GM19328 (cell line): ENCODE measurements around the gene MLLT6.

Experiments used
- ATAC-seq: cut with Tn5 transposase; IDR thresholded peaks from one replicate; pipeline ENCODE4 v1.9.1; 2021; ENCODE audit warnings: mild to moderate bottlenecking, moderate library complexity; ENCODE audit not compliant: unreplicated experiment

MLLT6 gene

DNA sequence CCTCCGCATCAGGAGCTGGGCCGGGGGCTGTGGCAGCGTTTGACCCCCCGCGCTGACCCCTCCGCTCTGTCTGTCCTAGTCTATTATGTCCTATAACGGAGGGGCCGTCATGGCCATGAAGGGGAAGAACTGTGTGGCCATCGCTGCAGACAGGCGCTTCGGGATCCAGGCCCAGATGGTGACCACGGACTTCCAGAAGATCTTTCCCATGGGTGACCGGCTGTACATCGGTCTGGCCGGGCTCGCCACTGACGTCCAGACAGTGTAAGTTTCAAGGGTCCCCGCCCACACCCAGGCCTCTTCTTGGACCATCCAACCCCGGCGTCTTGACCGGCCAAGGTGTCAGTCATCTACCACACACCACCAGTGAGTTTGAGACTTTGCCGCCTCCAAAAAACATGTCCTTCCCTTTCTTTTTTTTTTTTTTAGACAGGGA is 48.0 kb downstream of the MLLT6 start:
- no peak for ATAC-seq

GRCh38 chr17:38761612-38762011 is 56.5 kb downstream of the MLLT6 start:
- no peak for ATAC-seq

DNA sequence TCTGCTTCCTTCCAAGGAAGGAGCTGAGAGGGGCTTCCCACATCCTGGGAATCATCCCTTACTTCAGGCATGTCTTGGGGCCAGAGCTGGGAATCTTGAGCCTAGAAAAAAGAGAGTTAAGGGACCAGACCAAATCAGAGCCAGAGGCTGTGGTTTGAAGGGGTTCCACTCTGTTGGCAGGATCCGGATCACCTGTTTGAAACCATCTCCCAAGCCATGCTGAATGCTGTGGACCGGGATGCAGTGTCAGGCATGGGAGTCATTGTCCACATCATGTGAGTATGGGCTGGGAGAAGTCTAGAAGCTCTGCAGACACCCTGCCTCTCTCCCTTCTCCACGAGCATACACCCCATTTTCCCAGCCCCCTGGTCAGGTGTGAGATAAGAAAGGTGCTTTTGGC is 57.2 kb downstream of the MLLT6 start:
- no peak for ATAC-seq

DNA sequence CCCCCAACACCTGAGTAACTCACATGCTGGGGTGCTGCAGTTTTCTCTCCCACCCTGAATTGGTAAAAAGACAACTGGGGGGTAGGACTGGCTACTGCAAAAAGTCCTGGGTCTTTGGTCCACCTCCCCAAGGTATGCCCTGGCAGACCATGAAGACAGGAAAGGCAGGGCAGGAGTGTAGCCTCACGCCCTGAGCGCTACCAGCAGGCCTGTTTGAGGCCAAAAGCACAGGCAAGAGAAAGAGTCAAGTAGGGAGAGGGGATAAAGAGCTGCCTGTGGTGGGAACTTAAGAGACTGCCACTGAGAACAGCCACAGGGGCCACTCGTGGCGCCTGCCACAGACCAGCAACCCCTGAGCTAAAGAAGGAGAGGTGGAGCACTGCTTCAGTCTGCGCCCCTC is 61.3 kb downstream of the MLLT6 start:
- ATAC-seq: no peak

GRCh38 chr17:38768417-38768816 is 63.3 kb downstream of the MLLT6 start:
- ATAC-seq: no peak

- ATAC-seq: no peak
Measured at GRCh38 chr17:38773258-38773657, 68.2 kb downstream of the MLLT6 start.

DNA sequence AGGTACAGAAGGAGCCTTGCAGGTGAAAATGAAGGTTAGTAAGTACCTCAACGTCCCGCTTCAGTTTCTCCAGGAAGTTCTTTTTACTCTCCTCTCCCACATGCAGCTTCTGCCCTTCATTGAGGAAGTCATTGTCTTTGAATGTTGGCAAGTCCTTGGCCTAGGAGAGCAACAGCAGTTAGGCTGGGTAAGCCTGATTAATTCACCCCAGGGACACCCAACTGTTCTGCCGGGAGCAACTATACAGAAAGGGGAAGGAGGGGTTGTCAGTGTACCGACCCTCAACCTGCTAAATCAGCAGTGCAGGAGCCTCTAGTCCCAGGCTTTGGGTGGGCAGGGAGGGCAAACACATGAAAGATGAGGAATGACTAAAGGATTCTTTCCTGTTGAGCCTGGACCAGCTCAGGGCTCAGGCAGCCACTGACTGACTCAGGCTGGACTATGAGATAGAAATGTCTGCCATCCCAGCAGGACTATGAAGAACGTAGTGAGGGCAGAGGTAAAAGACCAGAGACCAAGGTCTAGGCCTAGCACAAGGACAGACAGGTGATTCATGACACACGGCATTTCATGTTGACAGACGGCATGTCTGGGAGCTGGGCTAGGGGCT is 72.7 kb downstream of the MLLT6 start:
- no peak for ATAC-seq
